Prostate gland (tissue), 2 donors: ENCODE results near the gene WFDC5. TPM values are rescaled to one million over a fixed set of nuclear protein-coding genes. Genes with fewer than 3 reads are reported as not detected.

ENCODE experiments used
- DNase-seq: peaks from one replicate; pipeline ENCODE4 v3.0.0-alpha.2; 2019; ENCODE audit warnings: low spot score
- H3K27ac ChIP-seq, 2 donors: fragments of 200-600 bp; sonication (generic); 2 replicates each; pipeline ENCODE4 v1.5.1; 2017 to 2019
- H3K27me3 ChIP-seq: fragments of 200-600 bp; sonication (generic); replicated peaks from 2 replicates; pipeline ENCODE4 v1.5.1; 2019; ENCODE audit not compliant: insufficient read depth
- H3K36me3 ChIP-seq, 2 donors: fragments of 200-600 bp; sonication (generic); 1 replicate in 1 of 2; 2 replicates in 1 of 2; pipeline versions ENCODE4 v1.5.1 to v1.8.1; 2017 to 2019
- H3K4me1 ChIP-seq: fragments of 200-600 bp; sonication (generic); replicated peaks from 2 replicates; pipeline ENCODE4 v1.5.1; 2019
- H3K4me3 ChIP-seq, 2 donors: fragments of 200-600 bp; sonication (generic); 2 replicates each; pipeline ENCODE4 v1.5.1; 2017 to 2019
- H3K9me3 ChIP-seq: fragments of 200-600 bp; sonication (generic); 2 replicates; pipeline ENCODE4 v1.5.1; 2017
- POLR2A ChIP-seq: fragments of 450-650 bp; IDR thresholded peaks from one replicate; pipeline ENCODE4 v1.6.1; 2016; ENCODE audit warnings: antibody characterized with exemption, mild to moderate bottlenecking
- POLR2AphosphoS5 ChIP-seq: sonication (generic); formaldehyde crosslinking; IDR thresholded peaks from one replicate; pipeline ENCODE4 v1.6.1; 2017; ENCODE audit warnings: antibody characterized with exemption
- WGBS: methylation state at CpG from one replicate; pipeline ENCODE4 v1.1.5; 2018; 5-methylcytosine and 5-hydroxymethylcytosine counted together
- intact Hi-C: fragments of 100-400 bp; cut with DNase I; formaldehyde crosslinking; loops from one replicate; pipeline ENCODE4 v1.14.2; 2022
- total RNA-seq, 2 donors: library from RNA; depleted of rRNA; stranded (reverse); fragments of >200 nt; gene quantifications; one replicate each; pipeline ENCODE4 v1.1.0, GENCODE V29; 2016
- TF ChIP-seq, protein P1 (sequence below), 4 experiments: fragments of 200-600 bp in 2 of 4; fragments of 450-650 bp in 2 of 4; sonication (generic) in 2 of 4; IDR thresholded peaks; 1 replicate in 3 of 4; 2 replicates in 1 of 4; pipeline ENCODE4 v1.5.1; 2016 to 2019; ENCODE audit warnings: antibody characterized with exemption in 4 of 4, mild to moderate bottlenecking in 2 of 4, moderate library complexity in 2 of 4

Gene WFDC5
- total RNA-seq, 2 donors from 2014 or later, result 1.0 to 2.3 TPM

DNA sequence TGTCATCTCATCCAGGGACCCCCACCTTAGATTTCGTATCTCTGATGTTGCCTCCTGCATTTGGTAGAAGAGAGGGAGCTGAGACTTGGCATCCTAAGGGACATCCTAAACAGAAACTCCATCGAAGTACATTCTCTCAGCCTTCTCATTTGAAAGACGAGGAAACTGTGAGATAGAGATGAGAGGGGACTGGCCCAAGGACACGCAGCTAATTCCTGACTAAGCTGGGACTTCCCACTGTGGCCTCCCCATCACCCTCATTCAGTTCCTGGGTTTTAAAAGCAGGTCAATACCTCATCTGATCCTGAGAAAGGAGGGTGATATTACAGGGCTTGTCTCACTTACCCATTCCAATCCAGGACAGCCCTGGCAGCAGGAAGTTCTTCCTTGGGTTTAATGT is 855 bp upstream of the WFDC5 start:
- Histone ChIP-seq H3K4me3 (no peak overlapping the region), H3K4me1 (no peaks in the 10 kb centered on the region), H3K9me3 (no peaks in the 10 kb centered on the region), H3K27ac (no peak overlapping the region), H3K27me3 (no peaks in the 10 kb centered on the region), H3K36me3 (no peaks in the 10 kb centered on the region)
- DNase-seq, result no peak
- TF ChIP-seq POLR2AphosphoS5, result no peak
- TF ChIP-seq POLR2A, result no peak
- TF ChIP-seq, protein P1, sequence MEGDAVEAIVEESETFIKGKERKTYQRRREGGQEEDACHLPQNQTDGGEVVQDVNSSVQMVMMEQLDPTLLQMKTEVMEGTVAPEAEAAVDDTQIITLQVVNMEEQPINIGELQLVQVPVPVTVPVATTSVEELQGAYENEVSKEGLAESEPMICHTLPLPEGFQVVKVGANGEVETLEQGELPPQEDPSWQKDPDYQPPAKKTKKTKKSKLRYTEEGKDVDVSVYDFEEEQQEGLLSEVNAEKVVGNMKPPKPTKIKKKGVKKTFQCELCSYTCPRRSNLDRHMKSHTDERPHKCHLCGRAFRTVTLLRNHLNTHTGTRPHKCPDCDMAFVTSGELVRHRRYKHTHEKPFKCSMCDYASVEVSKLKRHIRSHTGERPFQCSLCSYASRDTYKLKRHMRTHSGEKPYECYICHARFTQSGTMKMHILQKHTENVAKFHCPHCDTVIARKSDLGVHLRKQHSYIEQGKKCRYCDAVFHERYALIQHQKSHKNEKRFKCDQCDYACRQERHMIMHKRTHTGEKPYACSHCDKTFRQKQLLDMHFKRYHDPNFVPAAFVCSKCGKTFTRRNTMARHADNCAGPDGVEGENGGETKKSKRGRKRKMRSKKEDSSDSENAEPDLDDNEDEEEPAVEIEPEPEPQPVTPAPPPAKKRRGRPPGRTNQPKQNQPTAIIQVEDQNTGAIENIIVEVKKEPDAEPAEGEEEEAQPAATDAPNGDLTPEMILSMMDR (IDR thresholded peaks at IDR 0.05), result no peak
- 92% methylated on average over 4 of the region's 4 CpGs for WGBS
- intact Hi-C loops, result no loop called here

DNA sequence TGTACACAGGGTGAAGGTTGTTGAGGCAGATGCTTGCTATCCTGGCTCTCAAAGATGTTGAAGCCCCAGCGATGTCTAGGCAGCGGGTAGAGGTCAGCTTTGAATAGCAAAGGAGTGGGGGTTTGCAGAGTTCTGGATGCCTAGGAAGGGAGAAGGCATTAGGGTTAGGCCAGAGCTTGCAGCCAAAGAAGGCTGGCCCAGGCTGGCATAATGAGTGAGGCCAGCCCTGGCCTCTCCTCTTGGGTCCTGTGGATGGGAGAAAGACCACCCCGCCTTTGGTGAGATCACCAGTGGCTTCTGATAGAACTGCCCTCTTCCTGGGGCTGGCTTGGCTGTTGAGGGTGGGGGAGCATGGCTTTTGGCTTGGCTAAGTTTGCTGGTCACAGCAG is 406 bp upstream of the WFDC5 start:
- 81% methylated on average over 3 of the region's 3 CpGs for WGBS
- Histone ChIP-seq H3K4me1 (no peaks in the 10 kb centered on the region), H3K4me3 (no peak overlapping the region), H3K27me3 (no peaks in the 10 kb centered on the region), H3K27ac (no peak overlapping the region), H3K36me3 (no peaks in the 10 kb centered on the region), H3K9me3 (no peaks in the 10 kb centered on the region)
- intact Hi-C loops, result no loop called here
- no peak for TF ChIP-seq POLR2AphosphoS5
- TF ChIP-seq, protein P1 (IDR thresholded peaks at IDR 0.05), result no peak
- no peak for TF ChIP-seq POLR2A
- DNase-seq, result no peak

DNA sequence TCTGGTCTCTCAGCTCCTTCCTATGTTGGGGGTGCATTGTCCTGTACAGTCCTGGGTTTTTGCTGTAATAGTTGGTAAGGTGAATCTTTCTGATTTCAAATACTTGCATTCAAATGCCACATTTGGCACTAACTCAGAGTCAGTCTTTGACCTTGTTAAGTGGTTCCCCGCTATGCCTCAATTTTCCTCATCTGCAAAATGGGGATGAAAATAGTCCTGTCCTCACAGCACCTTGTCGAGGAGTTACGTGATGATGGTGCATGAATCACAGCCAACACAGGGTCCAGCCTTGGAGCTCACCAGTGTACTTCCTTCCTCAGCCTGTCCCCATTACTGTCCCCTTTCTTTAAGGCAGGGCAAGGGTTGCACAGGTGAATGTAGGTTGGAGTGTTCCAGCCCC is 1.1 kb downstream of the WFDC5 start:
- H3K27ac ChIP-seq, result no peak overlapping the region

DNA sequence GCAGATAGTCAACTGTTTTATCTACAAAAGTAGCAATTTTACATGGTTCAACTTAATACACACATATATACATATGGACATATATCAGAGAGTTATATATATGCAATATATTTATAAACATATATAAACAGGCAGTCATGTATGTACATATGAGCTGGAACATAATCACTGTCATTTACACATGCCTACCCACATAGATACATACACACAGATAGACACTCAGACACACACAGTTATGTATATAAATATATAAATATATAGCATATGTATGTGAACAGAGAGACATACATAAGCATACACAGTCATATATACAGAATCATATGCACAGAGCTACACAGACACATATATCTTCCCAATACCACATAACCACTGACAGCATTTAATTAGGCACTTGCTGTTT is 2.2 kb downstream of the WFDC5 start:
- no peaks in the 10 kb centered on the region for H3K36me3 ChIP-seq
- TF ChIP-seq, protein P1 (IDR thresholded peaks at IDR 0.05), result no peak
- TF ChIP-seq POLR2A (no peak), POLR2AphosphoS5 (no peak)
- no peaks in the 10 kb centered on the region for H3K27me3 ChIP-seq
- no peaks in the 10 kb centered on the region for H3K4me1 ChIP-seq
- H3K4me3 ChIP-seq, result no peak overlapping the region
- no peak for DNase-seq
- no peaks in the 10 kb centered on the region for H3K9me3 ChIP-seq
- intact Hi-C loops, result no loop called here
- no peak overlapping the region for H3K27ac ChIP-seq

More for the DNA sequence above, 1.1 kb downstream of the WFDC5 start:
- no peaks in the 10 kb centered on the region for H3K36me3 ChIP-seq
- TF ChIP-seq POLR2A (no peak), POLR2AphosphoS5 (no peak)
- TF ChIP-seq, protein P1 (IDR thresholded peaks at IDR 0.05), result no peak
- no peak for DNase-seq
- H3K4me1 ChIP-seq, result no peaks in the 10 kb centered on the region
- no peaks in the 10 kb centered on the region for H3K9me3 ChIP-seq
- intact Hi-C loops, result no loop called here
- 94% methylated on average over 3 of the region's 3 CpGs for WGBS
- no peaks in the 10 kb centered on the region for H3K27me3 ChIP-seq
- no peak overlapping the region for H3K4me3 ChIP-seq

DNA sequence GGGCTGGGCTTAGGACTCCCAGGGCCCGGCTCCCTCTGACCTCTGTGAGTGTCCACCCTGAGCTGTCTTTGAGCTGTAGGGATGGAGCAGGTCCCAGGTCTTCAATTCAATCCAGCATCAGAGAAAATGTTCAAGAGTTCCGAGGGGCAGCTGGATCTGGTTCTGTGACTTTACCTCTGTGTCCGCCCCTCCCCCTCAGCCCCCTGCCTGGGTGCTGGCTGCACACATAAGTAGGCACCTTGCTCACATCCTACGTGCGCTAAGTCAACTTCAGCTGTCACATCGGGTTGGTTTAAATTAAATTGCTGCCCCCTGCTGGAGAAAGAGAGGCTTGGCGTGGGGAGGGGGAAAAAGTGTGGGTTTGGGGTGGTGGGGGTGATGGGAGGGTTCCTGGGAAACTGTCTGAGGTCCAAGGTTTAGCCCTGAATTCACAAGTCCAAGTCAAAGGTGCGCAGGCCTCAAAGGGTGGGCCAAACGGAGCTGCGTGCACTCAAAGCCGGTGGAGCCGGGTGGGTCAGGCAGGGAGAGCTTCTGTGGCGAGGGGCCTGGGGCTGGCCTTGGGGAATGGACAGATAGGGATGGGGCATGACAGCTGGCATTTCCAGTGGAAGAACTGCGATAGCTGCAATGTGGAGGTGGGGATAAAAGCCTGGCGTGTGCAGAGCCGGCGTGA is 3.0 kb downstream of the WFDC5 start:
- no peak overlapping the region for H3K27ac ChIP-seq
- intact Hi-C loops, result no loop called here
- no peaks in the 10 kb centered on the region for H3K27me3 ChIP-seq
- H3K9me3 ChIP-seq, result no peaks in the 10 kb centered on the region
- H3K4me3 ChIP-seq, result no peak overlapping the region
- no peaks in the 10 kb centered on the region for H3K4me1 ChIP-seq
- DNase-seq, result no peak
- no peak for TF ChIP-seq POLR2AphosphoS5
- TF ChIP-seq, protein P1 (IDR thresholded peaks at IDR 0.05), result peak in 1 of 4 experiments; percentile 24
- TF ChIP-seq POLR2A, result no peak
- H3K36me3 ChIP-seq, result no peaks in the 10 kb centered on the region
- WGBS, result 55% methylated on average over 17 of the region's 17 CpGs
